ENCODE measurements around the gene RBFOX1.

RBFOX1 gene

GRCh38 chr16:7513429-7513828 is 180.8 kb downstream of the RBFOX1 start:
- no peak for DNase-seq (ENCODE audit: low spot score)
- in situ Hi-C loops (cut with MboI; ENCODE audit: low pct_unique_long_range_greater_than_20kb, low sequenced_read_pairs, unreplicated experiment), result no loop called here
- peak; percentile 31 for TF ChIP-seq CTCF (IDR thresholded peaks at IDR 0.05; ENCODE audit: extremely low read depth, insufficient read depth, missing control alignments)

DNA sequence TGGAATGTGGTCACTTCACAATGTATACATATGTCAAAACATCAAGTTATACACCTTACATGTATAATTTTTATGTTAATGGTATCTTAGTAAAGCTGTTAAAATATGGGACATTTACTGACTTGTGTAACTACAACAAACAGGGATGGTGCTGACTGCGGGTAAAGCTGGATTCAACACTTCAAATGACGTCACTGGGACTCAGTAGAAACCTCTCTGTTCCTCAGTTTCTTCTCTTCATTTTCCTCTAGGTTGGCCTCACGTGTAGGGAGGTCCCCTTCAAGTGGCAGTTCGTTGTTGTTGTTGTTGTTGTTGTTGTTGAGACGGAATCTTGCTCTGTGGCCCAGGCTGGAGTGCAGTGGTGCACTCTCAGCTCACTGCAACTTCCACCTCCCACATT is 182.9 kb downstream of the RBFOX1 start:
- no peak for TF ChIP-seq CTCF (IDR thresholded peaks at IDR 0.05; ENCODE audit: extremely low read depth, insufficient read depth, missing control alignments)
- DNase-seq (ENCODE audit: low spot score), result no peak
- in situ Hi-C loops (cut with MboI; ENCODE audit: low pct_unique_long_range_greater_than_20kb, low sequenced_read_pairs, unreplicated experiment), result no loop called here

GRCh38 chr16:7517496-7517895 is 184.9 kb downstream of the RBFOX1 start:
- no peak for DNase-seq (ENCODE audit: low spot score)
- in situ Hi-C loops (cut with MboI; ENCODE audit: low pct_unique_long_range_greater_than_20kb, low sequenced_read_pairs, unreplicated experiment), result no loop called here
- no peak for TF ChIP-seq CTCF (IDR thresholded peaks at IDR 0.05; ENCODE audit: extremely low read depth, insufficient read depth, missing control alignments)

DNA sequence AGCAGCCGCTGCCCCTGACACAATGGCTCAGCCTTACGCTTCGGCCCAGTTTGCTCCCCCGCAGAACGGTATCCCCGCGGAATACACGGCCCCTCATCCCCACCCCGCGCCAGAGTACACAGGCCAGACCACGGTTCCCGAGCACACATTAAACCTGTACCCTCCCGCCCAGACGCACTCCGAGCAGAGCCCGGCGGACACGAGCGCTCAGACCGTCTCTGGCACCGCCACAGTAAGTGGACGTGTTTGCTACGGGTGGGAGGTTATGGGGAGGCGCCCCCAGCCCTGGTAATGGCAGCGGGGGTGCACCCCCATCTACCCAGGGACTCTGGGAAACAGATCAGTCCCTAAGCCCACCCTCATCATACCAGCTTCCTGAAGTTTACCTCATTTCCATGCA is 185.5 kb downstream of the RBFOX1 start:
- in situ Hi-C loops (cut with MboI; ENCODE audit: low pct_unique_long_range_greater_than_20kb, low sequenced_read_pairs, unreplicated experiment), result no loop called here
- DNase-seq (ENCODE audit: low spot score), result no peak
- no peak for TF ChIP-seq CTCF (IDR thresholded peaks at IDR 0.05; ENCODE audit: extremely low read depth, insufficient read depth, missing control alignments)

- no peak for DNase-seq (ENCODE audit: low spot score)
- no peak for TF ChIP-seq CTCF (IDR thresholded peaks at IDR 0.05; ENCODE audit: extremely low read depth, insufficient read depth, missing control alignments)
- in situ Hi-C loops (cut with MboI; ENCODE audit: low pct_unique_long_range_greater_than_20kb, low sequenced_read_pairs, unreplicated experiment), result no loop called here
Measured at GRCh38 chr16:7521834-7522233, 189.2 kb downstream of the RBFOX1 start.

- in situ Hi-C loops (cut with MboI; ENCODE audit: low pct_unique_long_range_greater_than_20kb, low sequenced_read_pairs, unreplicated experiment), result no loop called here
- no peak for DNase-seq (ENCODE audit: low spot score)
Measured at GRCh38 chr16:7524419-7524818, 191.8 kb downstream of the RBFOX1 start.

More at GRCh38 chr16:7524419-7524818, 191.8 kb downstream of the RBFOX1 start:
- TF ChIP-seq CTCF (IDR thresholded peaks at IDR 0.05; ENCODE audit: extremely low read depth, insufficient read depth, missing control alignments), result no peak
